Left renal pelvis (tissue), 4 donors: ENCODE data around the gene LRMDA. TPM values are rescaled to one million over a fixed set of nuclear protein-coding genes. Genes with fewer than 3 reads are reported as not detected.

Experiments used
- DNase-seq, 4 donors: peaks; one replicate each; pipeline ENCODE4 v3.0.0-alpha.2; 2013; ENCODE audit warnings: low read depth in 4 of 4, low spot score in 3 of 4
- polyA plus RNA-seq, 4 donors: library from polyadenylated mRNA; unstranded; fragments of 120-200 nt; gene quantifications; one replicate each; pipeline ENCODE4 v1.2.1, GENCODE V29; 2013; ENCODE audit not compliant: insufficient read length in 4 of 4

LRMDA gene
- polyA plus RNA-seq, 4 donors: 7.8 to 23.9 (median 16.5) TPM

DNA sequence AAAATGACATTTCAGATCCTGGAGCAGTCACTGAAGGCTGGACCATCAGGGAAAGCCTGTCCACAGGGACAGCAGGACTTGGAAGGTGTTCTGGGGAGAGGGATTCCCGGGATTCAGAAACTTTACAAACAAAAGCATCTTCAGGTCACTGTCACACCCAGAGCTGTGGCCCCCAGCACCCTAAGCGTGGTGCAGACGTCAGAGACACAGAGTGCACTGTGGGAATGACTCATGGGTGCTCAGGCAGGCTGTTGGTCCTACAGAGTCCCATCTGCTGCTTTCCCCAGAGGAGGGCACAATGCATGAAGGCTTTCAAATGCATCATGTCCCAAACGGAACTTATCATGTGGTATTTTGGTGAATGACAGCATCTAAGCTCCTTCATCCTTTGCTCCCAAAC lies 13.1 kb upstream of the LRMDA start:
- DNase-seq: no peak

DNA sequence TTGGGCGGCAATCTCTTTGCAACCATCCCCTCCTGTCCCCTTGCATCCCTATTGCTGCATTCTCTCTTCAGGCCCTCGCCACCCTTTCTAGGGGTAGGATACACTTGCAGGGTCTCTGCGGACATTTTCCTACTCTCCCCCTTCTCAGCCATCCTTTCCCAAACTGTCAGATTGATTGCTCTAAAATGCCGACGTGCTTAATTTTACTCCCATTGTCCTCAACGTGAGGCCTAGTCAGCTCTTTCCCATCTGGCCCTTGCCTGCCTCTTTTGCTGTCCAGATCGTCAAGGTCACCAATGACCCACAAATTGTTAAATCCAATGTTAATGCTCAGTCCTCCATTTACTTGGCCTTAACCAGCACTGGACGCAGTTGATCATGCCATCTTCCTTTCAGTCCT lies 12.7 kb upstream of the LRMDA start:
- no peak for DNase-seq

DNA sequence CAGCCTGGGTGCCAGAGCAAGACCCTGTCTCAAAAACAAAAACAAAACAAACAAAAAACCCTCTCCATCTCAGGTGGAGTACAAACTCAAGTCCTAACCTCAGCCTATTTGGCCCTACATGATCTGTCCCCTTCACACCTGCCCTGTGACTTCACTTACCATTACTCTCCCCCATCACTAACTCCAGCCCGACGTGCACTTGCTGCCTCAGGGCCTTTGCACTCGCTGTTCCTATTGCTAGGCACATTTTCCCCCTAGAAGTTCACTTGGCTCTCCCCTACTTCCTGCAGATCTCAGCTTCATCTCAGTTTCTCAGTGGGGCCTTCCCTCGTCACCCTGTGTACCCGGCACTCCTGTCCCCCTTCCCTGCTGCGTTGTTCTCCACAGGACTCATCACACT lies 8.5 kb upstream of the LRMDA start:
- no peak for DNase-seq

DNA sequence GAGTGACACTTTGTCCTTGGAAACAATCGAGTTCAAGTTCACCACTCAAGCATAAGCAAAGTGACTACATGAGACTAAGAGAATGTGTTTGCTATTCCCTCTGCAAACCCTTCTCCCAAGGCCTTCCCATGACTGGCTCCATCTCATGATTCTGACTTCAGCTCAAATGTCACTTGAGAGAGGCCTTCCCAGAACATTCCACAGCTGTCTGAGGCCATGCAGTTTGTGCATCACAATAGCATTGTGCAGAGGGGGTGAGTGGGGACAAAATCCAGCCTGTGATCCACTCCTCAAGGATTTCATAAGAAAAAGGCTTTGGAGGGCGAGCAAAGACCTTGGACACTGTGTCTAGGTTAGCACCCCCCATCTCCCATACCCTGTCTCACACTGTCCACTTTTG lies 6.9 kb upstream of the LRMDA start:
- DNase-seq: no peak

DNA sequence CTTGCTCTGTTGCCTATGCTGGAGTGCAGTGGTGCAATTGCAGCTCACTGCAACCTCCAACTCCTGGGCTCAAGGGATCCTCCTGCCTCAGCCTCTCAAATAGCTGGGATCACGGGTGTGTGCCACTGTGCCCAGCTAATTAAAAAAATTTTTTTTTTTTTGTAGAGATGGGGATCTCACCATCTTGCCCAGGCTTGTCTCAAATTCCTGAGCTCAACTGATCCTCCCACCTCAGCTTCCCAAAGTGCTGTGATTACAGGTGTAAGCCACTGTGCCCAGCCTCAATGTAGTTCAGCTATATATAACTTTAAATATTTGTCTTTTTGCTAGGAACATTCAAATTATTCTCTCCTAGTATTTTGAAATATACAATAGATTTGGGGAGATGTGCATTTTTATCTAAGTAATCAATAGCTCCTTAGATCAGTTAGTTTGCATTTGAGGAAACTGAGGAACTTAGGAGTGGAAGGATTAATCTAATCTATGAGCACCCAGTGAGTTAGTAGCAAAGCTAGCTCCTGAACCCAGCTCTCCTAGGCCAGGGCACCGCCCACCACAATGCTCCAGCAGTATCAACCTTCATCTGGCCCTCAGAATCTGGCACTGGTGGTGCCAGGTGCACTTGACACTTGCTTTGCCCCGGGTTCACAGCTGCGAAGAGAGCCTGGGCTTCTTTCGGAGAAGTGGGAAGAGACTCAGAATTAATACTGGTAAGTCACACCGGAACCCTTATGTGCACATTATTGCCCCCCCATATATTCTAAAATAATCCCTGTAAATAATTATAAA lies 5.9 kb upstream of the LRMDA start:
- DNase-seq: no peak

DNA sequence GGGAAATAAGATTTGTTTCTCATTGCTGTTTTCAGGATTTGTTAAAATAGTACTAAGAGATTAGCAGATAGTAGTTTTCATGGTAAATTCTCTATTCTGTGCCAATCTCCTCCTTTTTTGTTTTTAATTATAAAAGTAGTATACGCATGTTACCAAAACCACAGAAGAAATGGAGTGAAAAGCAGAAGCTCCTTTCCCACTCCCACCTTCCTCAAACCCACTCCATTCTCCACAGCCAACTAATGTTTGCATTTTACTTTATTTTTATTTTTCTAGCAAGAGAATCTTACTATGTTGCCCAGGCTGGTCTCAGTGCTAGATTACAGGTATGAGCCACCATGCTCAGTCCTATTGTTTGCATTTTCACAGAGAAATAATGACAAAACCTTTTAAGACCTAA lies 4.5 kb upstream of the LRMDA start:
- no peak for DNase-seq

DNA sequence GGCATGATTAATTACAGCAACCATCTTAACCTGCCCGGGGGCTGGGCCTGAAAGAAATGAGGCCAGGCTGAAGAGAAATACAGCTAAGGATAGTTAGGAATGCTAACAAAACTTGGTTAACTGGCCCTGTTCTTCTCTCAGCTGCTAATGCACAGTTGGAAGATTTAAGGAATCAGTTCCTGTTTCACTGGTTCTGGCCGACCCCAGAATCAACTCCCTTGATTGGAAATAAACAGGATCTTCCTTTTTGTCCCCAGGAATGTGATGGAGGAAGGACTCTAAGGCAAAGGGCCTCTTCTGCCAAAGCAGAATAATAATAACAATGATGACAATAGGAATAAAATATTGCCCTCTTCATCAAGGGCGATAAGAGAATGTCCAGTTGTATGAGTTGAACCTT lies 3.5 kb upstream of the LRMDA start:
- DNase-seq: no peak

DNA sequence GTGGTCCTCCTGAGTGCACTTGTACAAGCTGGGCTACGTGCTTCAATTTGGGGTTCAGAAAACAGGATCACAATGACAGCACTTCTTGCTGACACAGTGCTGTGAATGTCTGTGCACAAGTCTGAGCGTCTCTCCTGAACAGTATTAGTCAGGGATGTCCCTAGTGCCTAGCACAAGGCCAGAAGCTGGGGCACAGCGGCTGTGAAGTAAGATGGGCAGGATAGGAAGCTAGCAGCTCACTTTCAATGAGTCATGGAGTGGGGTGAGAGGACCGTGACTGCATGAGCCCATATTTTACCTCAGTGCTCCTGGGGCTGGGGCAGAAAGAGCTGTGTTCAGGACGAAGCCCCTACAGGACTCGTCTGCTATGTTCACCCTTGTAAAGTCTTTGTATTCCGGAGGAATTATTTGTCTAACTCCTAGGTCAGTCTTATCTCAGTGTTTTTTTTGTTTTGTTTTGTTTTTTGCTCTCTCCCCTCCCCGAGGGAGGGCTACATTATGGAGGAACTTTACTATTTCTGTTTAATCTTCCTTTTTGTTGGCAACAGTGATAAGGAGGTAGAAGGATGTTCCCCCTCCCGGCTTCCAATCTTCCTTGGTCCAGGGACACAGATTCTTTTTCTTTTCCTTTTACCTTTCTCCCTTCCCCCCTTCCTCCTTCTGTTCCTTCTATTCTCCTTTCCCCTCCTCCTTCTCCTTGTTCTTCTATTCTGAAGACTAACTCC lies 2.8 kb upstream of the LRMDA start:
- DNase-seq: no peak

DNA sequence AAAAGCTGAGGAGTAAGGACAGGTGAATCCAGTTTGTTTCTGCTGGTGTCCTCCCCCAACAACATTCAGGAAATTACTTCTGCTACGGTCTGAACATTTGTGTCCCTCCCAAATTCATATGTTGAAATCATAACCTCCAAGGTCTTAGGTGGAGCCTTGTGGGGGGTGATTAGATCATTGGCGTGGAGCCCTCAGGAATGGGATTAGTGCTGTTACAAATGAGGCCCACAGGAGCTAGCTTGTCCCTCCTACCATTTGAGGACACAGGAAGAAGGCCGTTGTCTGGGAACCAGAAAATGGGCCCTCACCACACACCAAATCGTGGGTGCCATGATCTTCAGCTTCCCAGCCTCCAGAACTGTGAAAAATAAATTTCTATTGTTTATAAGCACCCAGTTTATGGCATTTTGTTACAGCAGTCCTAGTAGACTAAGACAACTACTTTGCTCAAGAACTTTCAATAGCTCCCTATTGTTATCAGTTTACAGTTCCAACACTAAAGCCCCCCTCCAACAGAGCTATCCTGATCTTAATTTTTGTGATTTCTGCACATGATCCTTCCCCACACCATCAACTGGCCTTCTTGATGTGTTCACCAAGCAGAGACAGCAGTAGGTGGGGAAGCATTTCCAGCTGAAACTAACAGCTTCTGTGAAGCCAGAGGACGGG lies 2.1 kb upstream of the LRMDA start:
- DNase-seq: no peak

DNA sequence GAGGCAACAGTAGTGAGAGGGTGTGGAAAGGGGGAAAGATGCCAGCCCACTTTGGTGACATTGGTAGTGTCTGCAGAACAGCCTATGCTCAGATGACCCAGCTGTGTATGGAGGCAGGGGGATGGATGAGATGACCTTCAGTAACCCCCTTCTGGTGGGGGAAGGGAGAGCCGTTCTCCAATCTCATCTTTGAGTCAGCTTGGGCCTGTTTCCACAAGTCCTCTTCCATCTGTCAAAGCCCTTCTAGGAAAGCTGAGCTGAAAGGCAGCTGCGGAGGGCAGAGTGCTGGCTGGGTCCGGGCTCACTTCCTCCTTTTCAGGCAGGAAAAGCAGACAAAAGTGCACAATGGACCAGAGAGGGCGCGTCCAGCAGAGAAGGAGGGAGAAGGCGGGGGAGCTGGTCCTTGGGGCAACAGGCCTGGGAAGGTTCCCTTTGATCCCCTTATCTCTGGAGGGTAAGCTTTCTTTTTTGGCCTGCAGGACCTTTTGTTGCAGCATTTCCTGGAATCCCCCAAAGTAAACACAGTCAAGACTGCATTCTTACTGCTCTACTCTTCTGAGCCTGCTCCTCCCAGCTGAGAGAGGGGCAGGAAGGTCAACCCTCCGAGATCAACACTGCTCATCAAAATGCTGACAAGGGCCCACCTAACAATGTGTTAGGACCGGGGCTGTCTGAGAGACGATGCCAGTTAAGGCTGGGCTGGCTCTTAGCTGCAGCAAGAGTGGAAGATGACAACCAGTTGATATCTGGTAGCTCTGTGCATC lies 1.2 kb upstream of the LRMDA start:
- no peak for DNase-seq

DNA sequence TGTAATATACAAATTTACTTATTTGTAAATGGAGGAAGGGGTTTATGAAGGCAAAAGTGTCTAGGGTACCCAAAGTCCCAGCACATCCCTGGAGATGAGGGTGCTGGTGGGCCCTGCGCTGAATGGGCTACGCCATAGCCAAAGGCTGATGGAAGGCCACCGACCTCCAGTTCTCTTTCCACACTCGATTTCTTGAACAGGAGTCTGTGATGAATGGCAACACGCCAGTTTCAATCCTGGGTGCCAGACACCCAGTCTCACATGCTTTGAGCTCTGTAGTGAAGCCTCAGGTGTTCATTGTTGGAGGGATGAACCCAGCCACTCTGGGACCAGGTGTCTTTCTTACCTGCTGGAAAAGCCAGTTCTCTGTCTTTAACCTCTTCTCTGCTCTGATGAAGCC lies 752 bp downstream of the LRMDA start:
- no peak for DNase-seq

DNA sequence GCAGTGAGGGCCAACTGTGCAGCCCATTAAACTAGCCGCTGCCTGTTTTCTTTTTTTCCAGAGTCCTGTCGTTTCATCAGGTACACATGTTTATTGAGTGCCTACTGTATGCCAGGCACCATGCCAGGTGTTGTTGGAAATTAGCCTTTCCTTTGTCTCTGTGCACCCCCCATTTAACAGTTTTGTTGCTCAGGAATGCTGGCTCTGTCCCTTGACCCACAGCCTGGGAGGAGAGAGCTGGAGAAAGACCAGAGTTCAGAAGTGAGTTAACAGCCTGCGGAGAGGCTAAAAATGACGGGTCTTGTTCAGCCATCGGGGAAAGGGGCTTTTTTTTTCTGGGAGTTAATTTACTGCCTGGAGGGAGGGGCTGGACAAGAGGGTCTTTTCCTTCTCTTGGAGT lies 1.3 kb downstream of the LRMDA start:
- DNase-seq: no peak

DNA sequence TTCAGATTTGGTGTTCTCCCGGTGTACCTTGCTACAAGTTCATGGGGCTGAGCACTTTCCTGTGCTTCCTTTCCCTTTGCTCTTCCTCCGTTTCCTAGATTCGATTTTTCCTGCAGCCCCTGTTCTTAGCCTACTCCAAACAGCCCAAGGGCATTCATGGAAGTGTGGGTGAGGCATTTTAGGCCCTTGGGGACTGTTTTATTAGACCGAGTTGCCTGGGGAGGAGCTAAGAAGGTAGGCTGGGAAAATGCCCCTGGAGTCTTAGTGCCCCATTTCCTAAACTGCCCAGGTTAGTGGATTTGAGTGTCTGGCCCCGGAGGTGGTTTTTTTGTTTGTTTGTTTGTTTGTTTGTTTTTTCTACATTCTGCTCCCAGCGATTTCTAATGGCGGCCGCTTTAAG lies 1.8 kb downstream of the LRMDA start:
- no peak for DNase-seq

DNA sequence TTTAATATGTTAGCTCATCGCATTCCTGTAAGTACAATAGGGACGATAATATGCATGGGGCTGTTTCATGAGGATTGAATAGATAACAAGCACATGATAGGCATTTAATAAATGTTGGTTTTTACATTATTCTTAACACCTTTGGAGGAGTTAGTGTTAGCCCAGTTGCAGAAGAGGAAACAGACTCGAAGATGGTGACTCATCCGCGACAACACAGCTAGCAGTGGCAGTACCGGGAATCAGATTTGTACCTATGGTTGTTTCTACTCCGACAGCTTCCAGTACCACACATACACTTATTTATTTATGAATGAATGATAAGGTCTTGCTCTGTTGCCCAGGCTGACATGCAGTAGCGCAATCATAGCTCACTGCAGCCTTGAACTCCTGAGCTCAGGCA lies 2.9 kb downstream of the LRMDA start:
- no peak for DNase-seq

DNA sequence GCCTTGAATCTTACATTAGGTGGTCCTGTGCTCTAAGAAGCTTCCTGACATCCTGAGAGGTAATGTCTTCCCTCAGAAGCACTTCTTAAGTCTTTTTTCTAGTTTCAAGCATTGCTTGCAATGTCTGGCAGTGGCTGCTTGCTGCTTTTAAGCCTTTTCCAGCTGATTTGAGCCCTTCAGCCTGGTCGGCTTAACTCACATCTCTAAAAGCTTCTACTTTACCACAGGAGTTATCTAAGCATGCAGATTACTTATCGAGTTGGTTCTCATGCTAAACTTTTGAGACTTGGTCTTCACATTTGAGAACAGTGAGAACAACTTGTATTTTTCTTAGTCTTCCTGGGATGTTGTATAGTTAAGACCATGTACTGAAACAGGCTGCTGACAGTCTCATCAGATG lies 3.9 kb downstream of the LRMDA start:
- no peak for DNase-seq

DNA sequence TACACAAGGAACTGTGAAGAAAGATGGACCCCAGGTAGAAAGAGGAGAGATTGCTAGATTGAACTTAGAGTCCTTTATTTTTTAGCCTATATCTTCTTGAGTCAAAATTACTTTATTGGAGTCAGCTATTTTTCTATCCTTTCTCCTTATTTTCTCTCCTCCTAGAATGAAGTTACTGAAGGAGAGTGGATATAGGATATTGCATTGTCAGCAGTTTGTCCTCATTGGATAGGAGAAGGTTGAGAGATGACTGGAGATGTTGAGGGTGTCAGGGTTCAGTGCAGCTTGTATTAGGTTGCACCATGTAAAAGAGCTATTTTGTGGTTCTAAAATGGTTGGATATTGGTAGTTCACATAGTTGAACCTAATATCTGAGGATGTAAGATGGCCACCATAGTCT lies 5.5 kb downstream of the LRMDA start:
- DNase-seq: no peak

DNA sequence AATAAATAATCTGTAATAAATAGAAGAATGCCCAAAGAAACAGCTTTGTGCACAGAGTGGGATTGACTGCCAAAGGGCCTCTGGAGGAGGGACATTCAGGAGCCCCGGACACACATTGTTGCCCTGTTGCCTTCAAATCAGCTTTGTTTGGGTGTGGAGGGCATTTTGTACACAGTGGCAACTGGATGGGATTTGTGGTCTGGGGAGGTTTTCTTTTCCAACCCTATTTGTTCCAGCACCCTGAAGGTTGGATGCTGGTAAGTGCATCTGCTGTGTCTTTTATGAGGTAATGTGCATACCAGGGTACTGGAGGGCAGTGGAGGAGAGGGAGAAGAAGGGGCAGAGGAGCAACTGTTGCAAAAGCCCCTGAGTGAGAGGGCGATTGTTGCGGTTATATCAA lies 6.3 kb downstream of the LRMDA start:
- DNase-seq: no peak

DNA sequence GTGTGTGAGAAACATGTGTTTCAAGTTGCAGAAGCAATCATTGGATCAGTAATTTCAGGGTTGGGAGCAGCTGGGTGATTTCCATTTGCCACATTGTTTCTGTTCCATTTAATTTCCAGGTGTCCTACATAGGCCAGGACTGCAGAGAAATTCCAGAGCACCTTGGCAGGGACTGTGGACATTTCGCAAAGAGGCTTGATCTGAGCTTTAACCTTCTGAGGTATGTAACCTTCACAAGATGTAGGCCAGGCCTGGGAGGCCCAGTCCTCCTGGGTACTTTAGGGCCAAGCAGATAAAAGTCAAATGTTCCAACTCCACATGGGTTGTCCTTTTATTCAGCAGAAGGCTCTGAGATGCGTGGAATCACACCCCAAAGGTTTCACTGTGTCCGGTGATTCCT lies 6.9 kb downstream of the LRMDA start:
- DNase-seq: no peak

DNA sequence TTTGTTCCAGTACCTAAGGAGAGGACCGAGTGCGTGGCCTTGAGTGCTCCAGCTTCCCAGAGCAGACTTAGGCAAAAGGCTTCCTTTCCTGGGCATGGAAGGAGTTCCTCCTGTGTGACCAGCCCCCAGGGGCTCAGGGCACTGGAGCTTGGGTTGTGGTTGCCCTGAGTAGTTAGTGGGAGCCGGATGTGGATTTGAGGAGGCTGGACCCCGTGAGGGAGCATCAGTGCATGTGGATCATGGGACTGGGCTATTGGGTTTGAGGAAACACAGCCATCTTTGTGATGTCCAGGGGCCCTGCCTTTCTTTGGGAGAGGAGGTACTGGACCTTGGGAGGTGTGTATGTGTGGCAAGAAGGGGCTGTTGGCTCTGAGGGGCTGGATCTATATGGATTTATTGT lies 8.4 kb downstream of the LRMDA start:
- no peak for DNase-seq

DNA sequence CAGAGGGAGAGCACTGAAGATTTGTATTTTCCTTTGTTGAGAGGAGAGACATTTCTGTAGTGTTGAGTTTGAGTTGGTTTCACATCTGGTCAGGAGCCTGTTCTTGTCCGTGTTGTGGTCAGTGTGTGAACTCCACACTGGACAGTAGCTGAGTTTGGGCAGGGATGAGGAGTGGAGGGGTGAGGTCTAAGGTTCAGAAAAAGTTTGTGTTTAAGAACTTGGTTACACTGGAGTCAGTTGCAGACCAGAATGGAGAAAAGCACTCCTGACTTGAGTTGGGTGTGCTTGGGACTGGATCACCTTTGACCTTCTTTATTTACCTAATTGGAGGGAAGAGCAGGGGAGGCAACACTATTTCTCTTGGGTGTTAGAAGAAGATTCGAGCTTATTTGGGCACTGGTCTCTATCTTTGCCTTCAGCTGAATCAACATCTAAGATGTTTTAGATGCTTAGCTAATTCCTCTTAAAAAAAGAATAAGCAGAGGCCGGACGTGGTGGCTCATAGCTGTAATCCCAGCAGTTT lies 8.9 kb downstream of the LRMDA start:
- no peak for DNase-seq

DNA sequence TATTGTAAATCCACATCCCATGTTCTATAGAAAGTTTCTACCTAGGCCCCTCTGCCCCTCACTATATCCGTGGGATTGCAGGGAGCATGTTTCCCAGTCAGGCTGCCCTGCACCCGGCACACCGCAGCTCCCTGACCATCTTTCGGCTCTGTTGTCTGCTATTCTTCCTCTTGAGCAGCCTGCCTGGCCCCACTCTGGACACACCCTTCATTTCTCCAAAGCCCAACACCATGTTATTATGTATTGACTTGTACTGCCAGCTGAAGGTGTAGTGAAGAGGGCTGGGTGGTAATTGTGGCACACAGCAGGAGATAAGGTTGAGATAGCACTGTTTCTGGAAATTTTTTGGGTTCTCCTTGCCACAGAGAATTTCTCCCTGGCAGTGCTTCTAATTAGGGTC lies 9.8 kb downstream of the LRMDA start:
- no peak for DNase-seq
